Measurements from ENCODE around the gene DUSP11.

DNA sequence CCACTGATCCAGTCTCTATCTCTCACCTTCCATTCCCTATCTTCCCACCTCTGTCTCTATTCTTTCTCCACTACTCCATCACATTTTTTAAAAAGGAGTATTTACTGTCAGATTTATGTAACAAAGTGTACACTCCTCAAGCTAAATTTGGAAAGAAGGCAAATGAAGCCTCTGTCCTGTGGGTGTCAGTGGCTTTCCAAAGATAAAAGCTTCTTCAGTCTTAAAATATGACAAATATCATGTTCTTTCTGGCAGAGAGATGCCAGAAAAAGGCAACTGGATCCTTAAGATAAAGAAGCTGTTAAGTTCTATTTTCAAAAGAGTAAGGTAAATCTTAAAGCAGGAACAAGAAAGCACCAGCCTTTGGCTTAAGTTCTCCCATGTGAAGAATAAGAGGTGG lies 7.1 kb downstream of the DUSP11 start:
- no peak for TF ChIP-seq SUZ12 (IDR thresholded peaks at IDR 0.05; ENCODE audit: extremely low read depth, insufficient read depth, insufficient read length)
- no peak for TF ChIP-seq YY1 (IDR thresholded peaks at IDR 0.05; ENCODE audit: insufficient read depth, insufficient read length)
- TF ChIP-seq ZNF274 (IDR thresholded peaks at IDR 0.05; ENCODE audit: low read depth, low read length): no peak

Measured in NT2/D1 (cell line).